Naive thymus-derived CD4-positive, alpha-beta T cell (primary cell): ENCODE measurements around the gene ZNF276. TPM values are rescaled to one million over a fixed set of nuclear protein-coding genes. Genes with fewer than 3 reads are reported as not detected.
A peak's percentile ranks its signal among the peaks of the same experiment; 100 is the strongest.

Source experiments
- ATAC-seq: fragments of 150-1000 bp; cut with Tn5 transposase; 2 replicates; pipeline ENCODE4 v1.10.0; 2021; ENCODE audit warnings: mild to moderate bottlenecking, moderate library complexity
- CTCF ChIA-PET: fragments of 350-600 bp; sonication (Branson Sonifier 250); formaldehyde crosslinking; loops from one replicate; lab custom pipeline; 2021; ENCODE audit warnings: antibody characterized with exemption; lab: Charles Lee
- POLR2A ChIA-PET: fragments of 350-600 bp; sonication (Branson Sonifier 250); formaldehyde crosslinking; loops from one replicate; lab custom pipeline; 2021; ENCODE audit warnings: antibody characterized with exemption, inconsistent platforms; lab: Charles Lee
- DNase-seq, 9 donors: peaks; one replicate each; pipeline versions ENCODE4 v3.0.0 to v3.0.0-alpha.2; 2020 to 2022; ENCODE audit warnings: mixed read lengths in 1 of 9
- H3K27ac ChIP-seq: one replicate; pipeline ENCODE4 v1.7.0; 2013; ENCODE audit warnings: mild to moderate bottlenecking, low read depth, low read length, moderate library complexity
- H3K27me3 ChIP-seq, 2 donors: one replicate each; pipeline ENCODE4 v1.7.0; 2013; ENCODE audit warnings: low read length in 2 of 2, mild to moderate bottlenecking in 2 of 2, moderate library complexity in 2 of 2; ENCODE audit not compliant: control insufficient read depth in 2 of 2, insufficient read depth in 2 of 2
- H3K36me3 ChIP-seq, 3 experiments: 1 replicate in 2 of 3; 2 replicates in 1 of 3; pipeline ENCODE4 v1.7.0; 2013; ENCODE audit warnings: low read length in 3 of 3, mild to moderate bottlenecking in 3 of 3, moderate library complexity in 1 of 3; ENCODE audit not compliant: insufficient read depth in 3 of 3, control insufficient read depth in 2 of 3
- H3K4me1 ChIP-seq, 2 donors: one replicate each; pipeline ENCODE4 v1.7.0; 2013; ENCODE audit warnings: low read length in 2 of 2, mild to moderate bottlenecking in 2 of 2, moderate library complexity in 1 of 2; ENCODE audit not compliant: control insufficient read depth in 2 of 2, insufficient read depth in 2 of 2
- H3K4me3 ChIP-seq: 2 replicates; pipeline ENCODE4 v1.7.0; 2013; ENCODE audit warnings: mild to moderate bottlenecking, low read length
- H3K9me3 ChIP-seq, 3 experiments: 1 replicate in 2 of 3; 2 replicates in 1 of 3; pipeline ENCODE4 v1.7.0; 2013; ENCODE audit warnings: low read length in 3 of 3; ENCODE audit not compliant: control insufficient read depth in 2 of 3
- H3K27ac Mint-ChIP-seq, 9 donors: one replicate each; pipeline ENCODE4 v1.8.0; 2020 to 2022; ENCODE audit warnings: mixed read lengths in 9 of 9, mild to moderate bottlenecking in 8 of 9, moderate library complexity in 5 of 9, inconsistent platforms in 2 of 9
- H3K27me3 Mint-ChIP-seq, 5 donors: one replicate each; pipeline ENCODE4 v1.8.0; 2021 to 2022; ENCODE audit warnings: mixed read lengths in 5 of 5, mild to moderate bottlenecking in 1 of 5
- H3K36me3 Mint-ChIP-seq, 5 donors: one replicate each; pipeline ENCODE4 v1.8.0; 2020 to 2022; ENCODE audit warnings: mixed read lengths in 5 of 5, mild to moderate bottlenecking in 3 of 5, inconsistent platforms in 1 of 5
- H3K4me1 Mint-ChIP-seq, 7 donors: one replicate each; pipeline ENCODE4 v1.8.0; 2020 to 2022; ENCODE audit warnings: mixed read lengths in 7 of 7, mild to moderate bottlenecking in 3 of 7, inconsistent platforms in 1 of 7
- H3K4me3 Mint-ChIP-seq, 10 donors: one replicate each; pipeline ENCODE4 v1.8.0; 2020 to 2022; ENCODE audit warnings: mild to moderate bottlenecking in 10 of 10, mixed read lengths in 10 of 10, moderate library complexity in 6 of 10, inconsistent platforms in 2 of 10
- H3K9me3 Mint-ChIP-seq, 11 donors: one replicate each; pipeline ENCODE4 v1.8.0; 2020 to 2022; ENCODE audit warnings: mixed read lengths in 11 of 11, mild to moderate bottlenecking in 4 of 11, inconsistent platforms in 1 of 11, moderate library complexity in 1 of 11
- intact Hi-C, 2 donors: fragments of 100-400 bp; cut with micrococcal nuclease; formaldehyde crosslinking; loops; one replicate each; pipeline ENCODE4 v1.15.1; 2023
- polyA plus RNA-seq, 2 donors: library from polyadenylated mRNA; unstranded; fragments of 300-500 nt; fragmentation: Illumina TruSeq; gene quantifications; one replicate each; pipeline ENCODE4 v1.2.3, GENCODE V29; 2021
- total RNA-seq, 6 experiments: library from RNA in 5 of 6; stranded (reverse) in 5 of 6; gene quantifications; 1 replicate in 5 of 6; 2 replicates in 1 of 6; pipeline ENCODE4 v1.2.3 and lab custom pipeline; 2021 to 2026

ZNF276 gene
- total and polyA plus RNA-seq, 7 experiments from 2014 or later: 17.0 to 160 (median 115) TPM

DNA sequence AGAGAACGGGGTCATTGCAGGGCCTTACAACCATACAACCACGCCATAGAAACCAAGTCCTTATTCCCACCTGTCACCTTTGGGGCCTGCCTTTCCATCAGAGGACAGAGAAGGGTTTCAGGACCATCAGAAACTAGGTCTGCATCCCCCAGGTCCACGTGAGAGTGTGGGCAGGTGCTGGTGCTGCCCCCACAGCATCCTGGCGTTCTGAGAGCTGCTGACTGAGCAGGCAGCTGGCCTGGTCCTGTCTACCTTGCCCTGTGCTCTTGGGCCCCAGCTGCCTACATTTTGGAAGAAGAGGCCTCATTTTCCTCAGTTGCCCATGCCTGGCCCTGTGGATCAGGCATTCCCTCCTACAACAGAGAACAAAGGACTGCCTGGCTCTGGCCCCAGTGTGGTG, 21.6 kb downstream of the ZNF276 start:
- Mint-ChIP-seq H3K27me3 (no peaks in the 10 kb centered on the region), H3K27ac (peak overlapping the region; percentile 13 to 92 (median 84)), H3K4me3 (no peak overlapping the region), H3K36me3 (peaks cover under 1 to 25% (median 8%) of the 10 kb centered on the region in 5 donors), H3K4me1 (peaks cover 4 to 55% (median 37%) of the 10 kb centered on the region in 7 donors), H3K9me3 (no peaks in the 10 kb centered on the region)
- CTCF ChIA-PET: interaction anchor here (1.2 kb wide), 1 partner anchor 52 kb away, joined by 3 read pairs; no protein-coding TSS in a partner anchor
- Histone ChIP-seq H3K4me3 (no peak overlapping the region), H3K27ac (no peak overlapping the region), H3K4me1 (peaks cover 2 to 19% of the 10 kb centered on the region in 2 donors), H3K27me3 (no peaks in the 10 kb centered on the region), H3K9me3 (no peaks in the 10 kb centered on the region), H3K36me3 (peaks cover 12 to 27% (median 15%) of the 10 kb centered on the region in 3 experiments)
- no peak for ATAC-seq
- DNase-seq: no peak
- POLR2A ChIA-PET: interaction anchor here (0.9 to 11.0 kb wide), 4 partner anchors 13 to 130 kb away, joined by 3 to 156 read pairs (median 6); partner anchors contain the start of gene TCF25
- intact Hi-C loops: no loop called here

DNA sequence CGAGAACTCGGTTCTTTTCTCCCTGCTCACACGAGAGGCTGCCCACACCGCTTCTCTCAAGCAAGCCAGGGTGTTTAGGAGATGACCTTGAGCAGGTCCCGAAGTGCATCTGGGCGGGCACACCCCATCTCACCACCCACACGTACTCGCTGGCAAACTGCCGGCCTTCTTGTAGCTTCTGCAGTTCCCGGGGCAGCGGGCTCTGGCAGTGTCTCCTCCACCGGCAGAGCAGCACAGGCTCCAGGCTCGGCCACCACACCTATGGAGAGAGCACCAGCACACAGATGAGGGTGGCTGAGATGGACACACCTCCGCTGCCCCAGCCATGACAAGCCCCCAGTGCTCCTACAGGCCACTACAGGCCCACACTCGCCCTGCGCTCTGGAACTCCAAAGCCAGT, 23.5 kb downstream of the ZNF276 start:
- Histone ChIP-seq H3K27ac (peak overlapping the region; percentile 47), H3K4me1 (peaks cover 0 to 12% of the 10 kb centered on the region in 2 donors), H3K36me3 (peaks cover 0 to 9% (median 0%) of the 10 kb centered on the region in 3 experiments), H3K4me3 (no peak overlapping the region), H3K27me3 (no peaks in the 10 kb centered on the region), H3K9me3 (no peaks in the 10 kb centered on the region)
- Mint-ChIP-seq H3K36me3 (peaks cover 0 to 17% (median 0%) of the 10 kb centered on the region in 5 donors), H3K9me3 (no peaks in the 10 kb centered on the region), H3K27ac (peak overlapping the region in 7 of 9 donors; percentile 52 to 86 (median 71)), H3K4me3 (no peak overlapping the region), H3K27me3 (no peaks in the 10 kb centered on the region), H3K4me1 (peaks cover 4 to 60% (median 33%) of the 10 kb centered on the region in 7 donors)
- CTCF ChIA-PET: interaction anchor here (1.7 kb wide), 1 partner anchor 39 kb away, joined by 5 read pairs; no protein-coding TSS in a partner anchor
- DNase-seq: no peak
- intact Hi-C loops: no loop called here
- POLR2A ChIA-PET: interaction anchor here (1.3 to 3.5 kb wide), 3 partner anchors 17 to 21 kb away, joined by 3 to 14 read pairs (median 13); no protein-coding TSS in a partner anchor
- ATAC-seq: no peak

DNA sequence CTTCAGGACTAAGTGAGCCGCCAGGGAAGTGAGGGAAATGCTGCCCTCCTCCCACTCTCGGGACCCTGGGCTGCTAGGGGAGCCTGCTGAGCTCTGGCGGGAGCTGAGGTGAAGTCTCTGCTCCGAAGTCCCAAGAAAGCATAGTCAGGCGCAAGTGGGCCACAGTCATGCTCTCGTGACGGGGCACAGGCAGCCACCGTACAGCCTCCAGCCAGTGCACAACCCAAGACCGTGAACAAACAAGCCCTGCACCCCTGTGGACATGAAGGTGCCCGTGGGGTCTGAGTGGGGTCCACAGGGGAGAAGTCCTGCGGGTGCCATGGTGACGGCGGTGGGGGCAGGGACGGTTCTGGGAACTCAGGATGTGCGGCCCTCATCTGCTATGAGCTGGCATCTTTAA, 24.7 kb downstream of the ZNF276 start:
- Histone ChIP-seq H3K36me3 (peaks cover 0 to 2% (median 0%) of the 10 kb centered on the region in 3 experiments), H3K9me3 (no peaks in the 10 kb centered on the region), H3K4me1 (peaks cover 0 to 14% of the 10 kb centered on the region in 2 donors), H3K27me3 (no peaks in the 10 kb centered on the region), H3K27ac (no peak overlapping the region), H3K4me3 (no peak overlapping the region)
- POLR2A ChIA-PET: interaction anchor here (1.1 to 3.5 kb wide), 4 partner anchors 10 to 23 kb away, joined by 3 to 14 read pairs (median 8); no protein-coding TSS in a partner anchor
- Mint-ChIP-seq H3K27ac (peak overlapping the region in 5 of 9 donors; percentile 67 to 86 (median 78)), H3K9me3 (no peaks in the 10 kb centered on the region), H3K36me3 (peaks cover 0 to 16% (median 0%) of the 10 kb centered on the region in 5 donors), H3K27me3 (no peaks in the 10 kb centered on the region), H3K4me1 (peaks cover 5 to 61% (median 34%) of the 10 kb centered on the region in 7 donors), H3K4me3 (no peak overlapping the region)
- intact Hi-C loops: no loop called here
- CTCF ChIA-PET: interaction anchor here (1.0 to 1.1 kb wide), 2 partner anchors 29 to 46 kb away, joined by 3 to 4 read pairs; no protein-coding TSS in a partner anchor
- DNase-seq (no peak), ATAC-seq (no peak)

DNA sequence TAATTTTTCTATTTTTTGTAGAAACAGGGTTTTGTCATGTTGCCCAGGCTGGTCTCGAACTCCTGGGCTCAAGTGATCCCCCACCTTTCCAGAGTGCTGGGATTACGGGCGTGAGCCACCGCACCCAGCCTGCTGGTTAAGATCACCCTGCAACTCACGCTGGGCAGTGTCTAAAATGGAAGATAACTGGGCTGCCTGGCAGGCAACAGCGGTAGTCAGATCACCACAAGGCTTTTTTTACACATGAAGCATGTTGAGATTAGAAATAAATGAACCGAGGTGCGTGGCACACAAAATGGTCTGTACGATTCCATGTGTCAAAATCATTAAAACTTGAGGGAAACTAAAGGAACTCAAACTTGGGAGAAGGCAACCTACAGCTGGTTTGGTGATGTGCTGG, 26.7 kb downstream of the ZNF276 start:
- Histone ChIP-seq H3K9me3 (no peaks in the 10 kb centered on the region), H3K27me3 (no peaks in the 10 kb centered on the region), H3K36me3 (no peaks in the 10 kb centered on the region), H3K4me1 (peaks cover 0 to 14% of the 10 kb centered on the region in 2 donors), H3K4me3 (no peak overlapping the region), H3K27ac (no peak overlapping the region)
- H3K4me1 Mint-ChIP-seq: peaks cover 6 to 67% (median 26%) of the 10 kb centered on the region in 7 donors
- intact Hi-C loops: no loop called here
- no peak for DNase-seq
- H3K9me3 Mint-ChIP-seq: no peaks in the 10 kb centered on the region
- H3K27ac Mint-ChIP-seq: peak overlapping the region in 4 of 9 donors; percentile 40 to 83 (median 46)
- no peaks in the 10 kb centered on the region for H3K27me3 Mint-ChIP-seq
- ChIA-PET POLR2A (interaction anchor here (1.4 to 3.0 kb wide), 3 partner anchors 9 to 42 kb away, joined by 5 to 14 read pairs (median 6); no protein-coding TSS in a partner anchor), CTCF (interaction anchor here (1.4 kb wide), 1 partner anchor 23 kb away, joined by 3 read pairs; no protein-coding TSS in a partner anchor)
- peaks cover 0 to 14% (median 0%) of the 10 kb centered on the region in 5 donors for H3K36me3 Mint-ChIP-seq
- ATAC-seq: no peak
- H3K4me3 Mint-ChIP-seq: no peak overlapping the region

DNA sequence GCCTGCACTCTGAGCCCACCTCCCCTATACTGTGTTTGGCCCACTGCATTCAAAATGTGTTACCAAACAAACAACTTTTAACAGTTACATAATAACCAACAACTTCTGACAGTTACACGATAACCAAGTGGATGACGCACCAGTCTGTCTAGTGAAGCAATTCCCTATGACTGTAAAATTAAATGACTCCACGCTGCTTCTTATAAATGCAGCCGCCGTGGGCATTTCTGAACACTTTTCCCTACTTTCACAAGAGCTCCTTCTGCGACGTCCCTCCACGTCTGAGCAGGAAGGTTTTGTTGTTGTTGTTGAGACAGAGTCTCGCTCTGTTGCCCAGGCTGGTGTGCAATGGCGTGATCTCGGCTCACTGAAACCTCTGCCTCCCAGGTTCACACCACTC, 27.6 kb downstream of the ZNF276 start:
- H3K4me3 Mint-ChIP-seq: no peak overlapping the region
- no peak for ATAC-seq
- CTCF ChIA-PET: interaction anchor here (0.8 to 1.4 kb wide), 2 partner anchors 24 to 36 kb away, joined by 3 read pairs; no protein-coding TSS in a partner anchor
- H3K9me3 Mint-ChIP-seq: no peaks in the 10 kb centered on the region
- peak overlapping the region; percentile 12 for H3K27ac ChIP-seq
- intact Hi-C loops: no loop called here
- DNase-seq: no peak
- H3K4me1 ChIP-seq: peaks cover 0 to 14% of the 10 kb centered on the region in 2 donors
- H3K9me3 ChIP-seq: no peaks in the 10 kb centered on the region
- H3K4me1 Mint-ChIP-seq: peaks cover 5 to 62% (median 25%) of the 10 kb centered on the region in 7 donors
- peak overlapping the region in 4 of 9 donors; percentile 28 to 75 (median 46) for H3K27ac Mint-ChIP-seq
- no peaks in the 10 kb centered on the region for H3K27me3 Mint-ChIP-seq
- no peak overlapping the region for H3K4me3 ChIP-seq
- POLR2A ChIA-PET: interaction anchor here (1.0 to 1.5 kb wide), 2 partner anchors 10 to 37 kb away, joined by 3 to 4 read pairs; no protein-coding TSS in a partner anchor
- H3K27me3 ChIP-seq: no peaks in the 10 kb centered on the region
- peaks cover 0 to 14% (median 0%) of the 10 kb centered on the region in 5 donors for H3K36me3 Mint-ChIP-seq
- no peaks in the 10 kb centered on the region for H3K36me3 ChIP-seq

DNA sequence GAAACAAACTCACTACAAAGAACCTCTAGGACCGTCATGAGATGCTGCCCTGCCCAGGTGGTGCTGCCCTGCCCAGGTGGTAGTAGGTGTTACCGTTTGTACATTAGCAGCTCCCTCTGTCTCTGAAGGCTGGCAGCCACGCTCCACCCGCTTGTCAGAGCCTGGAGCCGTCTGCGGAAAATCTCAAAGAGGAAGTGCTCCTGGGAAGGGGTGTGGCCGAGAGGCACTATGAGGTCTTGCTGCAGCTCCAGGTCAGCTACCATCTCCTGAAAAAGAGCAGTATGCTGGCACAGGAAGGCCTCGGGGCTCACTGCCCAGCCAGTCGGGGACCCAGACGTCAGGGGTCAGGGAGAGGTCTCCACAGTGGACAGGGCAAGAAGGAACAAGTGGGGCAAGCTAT, 28.3 kb downstream of the ZNF276 start:
- Histone ChIP-seq H3K27ac (no peak overlapping the region), H3K9me3 (no peaks in the 10 kb centered on the region), H3K4me1 (peaks cover 0 to 14% of the 10 kb centered on the region in 2 donors), H3K36me3 (no peaks in the 10 kb centered on the region), H3K27me3 (no peaks in the 10 kb centered on the region), H3K4me3 (no peak overlapping the region)
- Mint-ChIP-seq H3K4me1 (peaks cover 10 to 55% (median 25%) of the 10 kb centered on the region in 7 donors), H3K36me3 (peaks cover 0 to 11% (median 0%) of the 10 kb centered on the region in 5 donors), H3K9me3 (no peaks in the 10 kb centered on the region), H3K4me3 (peak overlapping the region in 5 of 10 donors; percentile 14 to 76 (median 40)), H3K27ac (peak overlapping the region in 6 of 9 donors; percentile 32 to 83 (median 62)), H3K27me3 (no peaks in the 10 kb centered on the region)
- ChIA-PET CTCF (no interaction called here), POLR2A (interaction anchor here (0.8 to 1.5 kb wide), 3 partner anchors 8 to 36 kb away, joined by 3 to 7 read pairs (median 4); no protein-coding TSS in a partner anchor)
- peak; percentile 64 for ATAC-seq
- DNase-seq: no peak
- intact Hi-C loops: no loop called here
